IMR-90 (cell line): Measurements from ENCODE around the gene SCLY.

Experiments
- BHLHE40 ChIP-seq: fragments of 150-350 bp; IDR thresholded peaks from 2 replicates; pipeline ENCODE4 v1.6.1; 2016; ENCODE audit warnings: mild to moderate bottlenecking, low read depth, low read length
- CEBPB ChIP-seq: IDR thresholded peaks from 2 replicates; pipeline ENCODE4 v1.6.1; 2012; ENCODE audit warnings: low read depth, low read length, improper control_type of control experiment
- CHD1 ChIP-seq: IDR thresholded peaks from 2 replicates; pipeline ENCODE4 v1.6.1; 2012; ENCODE audit warnings: low read depth, low read length, improper control_type of control experiment
- MAFK ChIP-seq: IDR thresholded peaks from 2 replicates; pipeline ENCODE4 v1.6.1; 2012; ENCODE audit warnings: low read depth, low read length, improper control_type of control experiment
- MAZ ChIP-seq: IDR thresholded peaks from 2 replicates; pipeline ENCODE4 v1.6.1; 2012; ENCODE audit warnings: low read depth, mild to moderate bottlenecking, low read length, improper control_type of control experiment, moderate library complexity, borderline replicate concordance
- POLR2A ChIP-seq: IDR thresholded peaks from 2 replicates; pipeline ENCODE4 v1.6.1; 2012; ENCODE audit warnings: mild to moderate bottlenecking, low read depth, low read length
- RCOR1 ChIP-seq: IDR thresholded peaks from 2 replicates; pipeline ENCODE4 v1.6.1; 2012; ENCODE audit warnings: mild to moderate bottlenecking, low read length, improper control_type of control experiment; ENCODE audit not compliant: insufficient replicate concordance
- RFX5 ChIP-seq: IDR thresholded peaks from 2 replicates; pipeline ENCODE4 v1.8.0; 2012; ENCODE audit warnings: low read depth, mild to moderate bottlenecking, low read length, moderate library complexity
- TF ChIP-seq, protein P1 (sequence below): conservative IDR thresholded peaks from 2 replicates; pipeline ENCODE4 v1.5.1; 2012; ENCODE audit warnings: mild to moderate bottlenecking, low read depth, low read length, improper control_type of control experiment
- TF ChIP-seq, protein P2 (sequence below): fragments of 150-350 bp; IDR thresholded peaks from 2 replicates; pipeline ENCODE4 v1.6.1; 2017; ENCODE audit warnings: mild to moderate bottlenecking, antibody characterized with exemption, low read length, low read depth

DNA sequence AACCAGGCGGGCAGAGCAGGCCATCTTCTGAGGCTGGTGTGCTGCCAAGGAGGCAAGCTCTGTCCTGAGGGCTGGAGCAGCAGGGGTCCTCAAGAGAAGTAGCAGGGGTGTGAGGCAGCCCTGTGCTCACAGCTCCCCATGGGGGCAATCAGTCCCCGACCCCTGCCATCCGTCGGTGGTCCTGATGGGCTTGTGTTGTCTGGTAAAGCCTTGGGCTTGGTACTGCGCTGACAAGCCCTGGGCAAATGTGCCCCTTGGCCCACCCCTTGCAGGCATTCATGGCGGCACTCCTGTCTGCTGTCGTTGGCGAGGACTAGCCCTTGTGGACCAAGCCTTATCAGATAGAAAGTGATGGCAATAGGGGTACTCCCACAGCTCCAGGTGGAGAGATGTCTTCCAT, 22.6 kb upstream of the SCLY start:
- TF ChIP-seq POLR2A (no peak), MAFK (no peak), CEBPB (no peak), BHLHE40 (no peak), RCOR1 (no peak), CHD1 (no peak), MAZ (no peak), RFX5 (no peak)
- TF ChIP-seq, protein P1, sequence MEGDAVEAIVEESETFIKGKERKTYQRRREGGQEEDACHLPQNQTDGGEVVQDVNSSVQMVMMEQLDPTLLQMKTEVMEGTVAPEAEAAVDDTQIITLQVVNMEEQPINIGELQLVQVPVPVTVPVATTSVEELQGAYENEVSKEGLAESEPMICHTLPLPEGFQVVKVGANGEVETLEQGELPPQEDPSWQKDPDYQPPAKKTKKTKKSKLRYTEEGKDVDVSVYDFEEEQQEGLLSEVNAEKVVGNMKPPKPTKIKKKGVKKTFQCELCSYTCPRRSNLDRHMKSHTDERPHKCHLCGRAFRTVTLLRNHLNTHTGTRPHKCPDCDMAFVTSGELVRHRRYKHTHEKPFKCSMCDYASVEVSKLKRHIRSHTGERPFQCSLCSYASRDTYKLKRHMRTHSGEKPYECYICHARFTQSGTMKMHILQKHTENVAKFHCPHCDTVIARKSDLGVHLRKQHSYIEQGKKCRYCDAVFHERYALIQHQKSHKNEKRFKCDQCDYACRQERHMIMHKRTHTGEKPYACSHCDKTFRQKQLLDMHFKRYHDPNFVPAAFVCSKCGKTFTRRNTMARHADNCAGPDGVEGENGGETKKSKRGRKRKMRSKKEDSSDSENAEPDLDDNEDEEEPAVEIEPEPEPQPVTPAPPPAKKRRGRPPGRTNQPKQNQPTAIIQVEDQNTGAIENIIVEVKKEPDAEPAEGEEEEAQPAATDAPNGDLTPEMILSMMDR = no peak
- TF ChIP-seq, protein P2, sequence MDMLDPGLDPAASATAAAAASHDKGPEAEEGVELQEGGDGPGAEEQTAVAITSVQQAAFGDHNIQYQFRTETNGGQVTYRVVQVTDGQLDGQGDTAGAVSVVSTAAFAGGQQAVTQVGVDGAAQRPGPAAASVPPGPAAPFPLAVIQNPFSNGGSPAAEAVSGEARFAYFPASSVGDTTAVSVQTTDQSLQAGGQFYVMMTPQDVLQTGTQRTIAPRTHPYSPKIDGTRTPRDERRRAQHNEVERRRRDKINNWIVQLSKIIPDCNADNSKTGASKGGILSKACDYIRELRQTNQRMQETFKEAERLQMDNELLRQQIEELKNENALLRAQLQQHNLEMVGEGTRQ = no peak
